ENCODE measurements around the gene SP140L. TPM values are rescaled to one million over a fixed set of nuclear protein-coding genes. Genes with fewer than 3 reads are reported as not detected.

The SP140L gene
- total and polyA plus RNA-seq, 10 of the 15 experiments (the other 5 are each of a cell fraction or from before 2014, with no cell fraction given): 4.7 to 28.6 (median 15.0) TPM

- TF ChIP-seq ZNF687 (IDR thresholded peaks at IDR 0.05): no peak
- no peak for TF ChIP-seq CEBPB (IDR thresholded peaks at IDR 0.05; ENCODE audit: borderline replicate concordance in 1 of 2, low read depth in 2 of 2, low read length in 2 of 2)
- no peak for TF ChIP-seq MYC (IDR thresholded peaks at IDR 0.05; ENCODE audit: insufficient read depth, insufficient read length, insufficient replicate concordance, low read length, severe bottlenecking)
- TF ChIP-seq EED (IDR thresholded peaks at IDR 0.05; ENCODE audit: low read depth): no peak
- TF ChIP-seq TCF7 (IDR thresholded peaks at IDR 0.05; ENCODE audit: borderline replicate concordance): no peak
- no peak for TF ChIP-seq CUX1 (IDR thresholded peaks at IDR 0.05; ENCODE audit: insufficient replicate concordance, low read depth, low read length)
- no peak for TF ChIP-seq BRCA1 (IDR thresholded peaks at IDR 0.05; ENCODE audit: low read depth, low read length)
- TF ChIP-seq POLR2AphosphoS5 (IDR thresholded peaks at IDR 0.05; ENCODE audit: low read length): no peak
- TF ChIP-seq SRF (IDR thresholded peaks at IDR 0.05; ENCODE audit: low read depth in 2 of 2, low read length in 2 of 2): no peak
- TF ChIP-seq SMAD5 (IDR thresholded peaks at IDR 0.05; ENCODE audit: low read depth): no peak
Measured at GRCh38 chr2:230307485-230307884, 19.5 kb upstream of the SP140L start (continued).

Measured in GM12878 (cell line).